GM21381 (cell line): Measurements from ENCODE around the gene UGT1A10.
"Not testable (repeated sequence)": the region's sequence is repeated elsewhere in the genome, so short reads cannot be mapped to it uniquely, and the experiment has no call there.

Source experiments
- ATAC-seq: cut with Tn5 transposase; IDR thresholded peaks from one replicate; pipeline ENCODE4 v1.9.1; 2021; ENCODE audit warnings: mild to moderate bottlenecking, moderate library complexity; ENCODE audit not compliant: unreplicated experiment

The UGT1A10 gene

DNA sequence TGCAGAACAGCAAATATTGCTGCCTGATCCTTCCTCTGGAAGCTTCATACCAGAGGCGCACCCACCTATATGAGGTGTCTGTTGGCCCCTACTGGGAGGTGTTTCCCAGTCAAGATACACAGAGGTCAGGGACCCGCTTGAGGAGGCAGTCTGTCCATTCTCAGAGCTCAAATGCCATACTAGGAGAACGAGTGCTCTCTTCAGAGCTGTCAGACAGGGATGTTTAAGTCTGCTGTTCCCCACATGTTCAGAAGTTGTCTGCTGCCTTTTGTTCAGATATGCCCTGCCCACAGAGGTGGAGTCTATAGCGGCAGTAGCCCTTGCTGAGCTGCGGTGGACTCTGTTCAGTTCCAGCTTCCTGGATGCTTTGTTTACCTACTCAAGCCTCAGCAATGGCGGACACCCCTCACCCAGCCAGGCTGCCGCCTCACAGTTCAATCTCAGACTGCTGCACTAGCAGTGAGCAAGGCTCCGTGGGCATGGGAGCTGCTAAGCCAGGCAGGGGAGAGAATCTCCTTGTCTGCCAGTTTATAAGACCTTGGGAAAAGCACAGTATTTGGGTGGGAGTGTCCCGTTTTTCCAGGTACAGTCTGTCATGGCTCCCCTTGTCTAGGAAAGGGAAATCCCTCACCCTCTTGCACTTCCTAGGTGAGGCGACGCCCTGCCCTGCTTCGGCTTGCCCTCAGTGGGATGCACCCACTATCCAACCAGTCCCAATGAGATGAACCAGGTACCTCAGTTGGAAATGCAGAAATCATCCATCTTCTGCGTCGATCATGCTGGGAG is 100.8 kb downstream of the UGT1A10 start:
- not testable (repeated sequence) for ATAC-seq

DNA sequence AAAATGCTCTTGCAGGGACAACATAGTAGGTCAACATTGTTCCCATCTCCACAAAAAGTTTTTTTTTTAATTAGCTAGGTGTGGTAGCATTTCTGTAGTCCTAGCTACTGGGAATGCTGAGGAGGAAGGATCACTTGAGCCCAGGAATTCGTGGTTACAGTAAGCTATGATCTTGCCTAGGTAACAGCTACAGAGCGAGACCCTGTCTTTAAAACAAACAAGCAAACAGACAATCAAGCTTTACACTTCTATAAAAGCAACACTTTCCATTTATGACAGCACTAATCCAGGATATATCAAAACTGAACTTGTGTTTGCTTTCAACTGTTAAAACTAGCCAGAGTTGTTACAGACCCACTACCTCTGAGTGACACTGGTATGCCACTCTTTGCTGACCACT is 104.6 kb downstream of the UGT1A10 start:
- no peak for ATAC-seq

DNA sequence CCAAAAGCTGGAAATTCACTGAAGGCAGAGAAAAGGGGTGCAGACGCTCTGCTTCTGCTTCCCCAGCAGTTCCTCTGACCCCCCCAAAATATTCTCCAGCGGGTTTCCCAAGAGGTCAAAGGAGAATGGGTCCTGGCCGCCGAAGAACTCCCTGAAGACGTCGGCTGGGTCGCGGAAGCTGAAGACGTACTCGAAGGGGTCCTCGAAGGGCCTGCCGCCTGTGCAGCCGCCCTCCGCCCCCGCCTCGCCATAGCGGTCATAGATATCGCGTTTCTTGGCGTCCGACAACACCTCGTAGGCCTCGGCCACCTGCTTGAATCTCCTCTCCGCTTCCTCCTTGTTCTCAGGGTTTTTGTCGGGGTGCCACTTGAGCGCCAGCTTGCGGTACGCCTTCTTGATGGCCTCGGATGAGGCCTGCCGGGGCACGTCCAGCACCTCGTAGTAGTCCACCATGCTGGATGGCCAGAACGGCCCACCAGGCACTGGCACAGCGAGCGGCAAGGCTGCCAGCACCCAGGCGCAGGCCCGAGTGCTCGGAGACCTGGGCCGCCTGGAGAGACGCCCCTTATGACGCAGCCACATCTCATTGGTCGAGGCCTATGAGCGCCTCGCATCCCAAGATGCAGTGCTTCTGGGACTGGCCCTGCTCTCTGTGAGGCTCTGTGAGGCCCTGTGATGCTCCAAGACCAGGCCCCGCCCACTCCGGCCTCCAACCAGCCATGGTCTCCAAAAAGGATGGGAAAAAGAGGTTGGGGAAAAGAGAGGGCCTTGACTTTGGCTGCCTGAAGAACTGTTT is 107.4 kb downstream of the UGT1A10 start:
- no peak for ATAC-seq

- ATAC-seq, result no peak
These were observed 109.0 kb downstream of the UGT1A10 start for GRCh38 chr2:233745073-233745755.

DNA sequence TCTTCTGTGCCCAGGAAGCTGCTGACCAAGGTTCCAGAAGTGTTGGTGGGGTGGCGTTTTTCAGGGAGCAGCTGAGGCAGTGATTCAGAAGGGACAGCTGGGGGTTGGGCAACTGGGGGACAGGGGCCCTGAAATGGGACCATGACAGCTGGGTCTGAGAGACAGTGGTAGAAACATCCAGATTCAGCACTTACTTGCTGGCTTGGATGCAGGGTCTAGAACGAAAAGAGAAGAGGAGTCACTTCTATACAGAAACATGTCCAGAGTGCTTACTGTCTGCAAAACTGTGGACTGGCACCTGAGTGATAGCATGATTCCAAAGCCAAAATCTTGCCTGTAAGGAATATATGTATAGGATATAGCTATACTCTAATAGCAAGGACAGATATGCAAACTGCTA is 109.6 kb downstream of the UGT1A10 start:
- not testable (repeated sequence) for ATAC-seq

DNA sequence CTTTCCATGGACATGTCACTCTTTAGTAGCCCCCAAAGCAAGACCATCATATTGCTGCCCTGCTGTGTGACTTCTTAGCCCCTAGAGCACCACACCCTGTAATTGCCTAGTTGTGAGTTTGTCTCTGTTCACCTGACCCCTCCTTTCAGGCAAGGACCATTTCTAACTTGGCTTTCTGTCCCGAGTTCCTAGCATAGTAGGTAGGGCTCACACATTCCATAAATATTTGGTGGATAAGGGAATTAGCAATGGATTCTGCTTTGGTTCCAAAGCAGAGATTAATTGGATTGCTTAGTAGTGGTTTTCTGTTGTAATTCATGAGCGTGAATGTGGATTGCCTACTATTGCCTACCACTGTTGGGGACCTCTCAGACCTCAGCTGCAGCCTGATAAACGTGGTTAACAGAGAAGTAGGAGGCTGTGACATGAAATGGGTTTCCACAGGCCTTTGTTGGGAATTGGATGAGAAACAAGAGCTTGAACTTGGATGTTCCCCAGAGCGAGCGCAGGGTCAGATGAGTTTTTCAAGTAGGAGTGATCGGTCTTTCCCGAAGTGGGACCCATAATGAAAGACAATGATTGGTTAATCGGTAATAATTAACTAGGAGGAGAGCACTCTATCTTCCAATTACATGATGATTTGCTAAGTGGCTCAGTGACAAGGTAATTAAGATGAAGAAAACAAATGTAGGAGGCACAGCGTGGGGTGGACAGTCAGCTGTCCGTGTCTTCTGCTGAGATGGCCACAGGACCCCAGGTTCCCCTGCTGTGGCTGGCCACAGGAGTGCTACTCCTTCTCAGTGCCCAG is 110.4 kb downstream of the UGT1A10 start:
- ATAC-seq, result no peak

- no peak for ATAC-seq
These were observed 111.0 kb downstream of the UGT1A10 start for GRCh38 chr2:233747283-233747544.

GRCh38 chr2:233750689-233751088 is 114.4 kb downstream of the UGT1A10 start:
- ATAC-seq, result not testable (repeated sequence)

DNA sequence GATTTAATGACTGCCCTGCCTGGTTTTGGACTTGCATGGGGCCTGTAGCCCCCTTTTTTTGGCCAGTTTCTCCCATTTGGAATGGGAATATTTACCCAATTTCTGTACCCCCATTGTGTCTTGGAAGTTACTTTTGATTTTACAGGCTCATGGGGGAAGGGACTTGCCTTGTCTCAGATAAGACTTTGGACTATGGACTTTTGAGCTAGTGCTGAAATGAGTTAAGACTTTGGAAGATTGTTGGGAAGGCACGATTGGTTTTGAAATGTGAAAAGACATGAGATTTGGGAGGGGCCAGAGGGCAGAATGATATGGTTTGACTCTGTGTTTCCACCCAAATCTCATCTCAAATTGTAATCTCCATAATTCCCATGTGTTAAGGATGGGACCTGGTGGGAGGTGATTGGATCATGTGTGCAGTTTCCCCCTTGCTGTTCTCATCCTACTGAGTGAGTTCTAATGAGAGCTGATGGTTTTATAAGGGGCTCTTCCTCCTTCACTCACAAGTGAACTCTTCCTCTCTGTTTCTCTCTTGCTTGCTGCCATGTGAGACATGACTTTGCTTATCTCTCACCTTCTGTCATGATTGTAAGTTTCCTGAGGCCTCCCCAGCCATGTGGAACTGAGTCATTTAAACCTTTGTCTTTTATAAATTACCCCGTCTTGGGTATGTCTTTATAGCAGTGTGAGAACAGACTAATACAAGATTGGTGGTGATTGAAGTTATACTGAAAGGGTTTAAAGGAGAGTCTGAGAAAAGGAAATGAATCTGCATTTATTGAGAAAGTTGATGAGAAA is 115.2 kb downstream of the UGT1A10 start:
- not testable (repeated sequence) for ATAC-seq

GRCh38 chr2:233754872-233755611 is 118.8 kb downstream of the UGT1A10 start:
- ATAC-seq, result no peak

DNA sequence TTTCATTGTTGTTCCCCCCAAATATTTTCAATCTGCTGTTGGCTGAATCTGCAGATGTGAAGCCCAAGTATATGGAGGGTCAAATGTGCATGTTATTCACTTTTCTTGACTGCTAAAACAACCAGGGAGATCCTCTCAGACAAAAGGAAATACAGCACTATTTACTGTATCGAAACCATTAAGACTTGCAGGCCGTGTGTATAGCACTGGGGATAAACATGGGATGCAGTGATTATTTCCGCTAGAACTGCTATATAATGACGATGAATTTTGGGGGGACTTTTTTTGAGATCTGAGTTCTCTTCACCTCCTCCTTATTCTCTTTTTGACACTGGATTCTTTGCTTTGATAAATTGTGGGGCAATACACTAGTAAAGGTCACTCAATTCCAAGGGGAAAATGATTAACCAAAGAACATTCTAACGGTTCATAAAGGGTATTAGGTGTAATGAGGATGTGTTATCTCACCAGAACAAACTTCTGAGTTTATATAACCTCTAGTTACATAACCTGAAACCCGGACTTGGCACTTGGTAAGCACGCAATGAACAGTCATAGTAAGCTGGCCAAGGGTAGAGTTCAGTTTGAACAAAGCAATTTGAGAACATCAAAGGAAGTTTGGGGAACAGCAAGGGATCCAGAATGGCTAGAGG is 120.3 kb downstream of the UGT1A10 start:
- ATAC-seq, result no peak

GRCh38 chr2:233758141-233758540 is 121.9 kb downstream of the UGT1A10 start:
- ATAC-seq, result no peak

DNA sequence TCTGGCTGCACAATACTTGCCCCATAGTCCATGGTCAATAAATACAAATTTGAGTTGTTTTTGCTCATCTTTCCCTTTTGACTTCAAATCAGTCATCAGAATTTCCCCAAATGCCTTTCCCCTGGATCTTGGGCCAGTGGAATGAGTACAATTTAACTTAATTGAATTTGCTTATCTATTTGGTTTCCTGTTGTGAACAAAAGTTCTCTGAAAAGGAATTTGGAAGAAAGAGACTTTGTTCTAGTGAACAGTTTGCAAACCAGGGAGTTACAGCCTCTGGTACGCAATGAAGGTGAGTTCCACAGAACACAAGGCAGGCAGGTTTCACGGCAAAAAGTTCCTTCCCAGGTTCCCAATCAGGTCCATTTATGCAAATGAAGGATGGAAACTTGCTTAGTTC is 122.6 kb downstream of the UGT1A10 start:
- no peak for ATAC-seq

DNA sequence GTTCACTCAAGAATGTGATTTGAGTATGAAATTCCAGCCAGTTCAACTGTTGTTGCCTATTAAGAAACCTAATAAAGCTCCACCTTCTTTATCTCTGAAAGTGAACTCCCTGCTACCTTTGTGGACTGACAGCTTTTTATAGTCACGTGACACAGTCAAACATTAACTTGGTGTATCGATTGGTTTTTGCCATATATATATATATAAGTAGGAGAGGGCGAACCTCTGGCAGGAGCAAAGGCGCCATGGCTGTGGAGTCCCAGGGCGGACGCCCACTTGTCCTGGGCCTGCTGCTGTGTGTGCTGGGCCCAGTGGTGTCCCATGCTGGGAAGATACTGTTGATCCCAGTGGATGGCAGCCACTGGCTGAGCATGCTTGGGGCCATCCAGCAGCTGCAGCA is 123.8 kb downstream of the UGT1A10 start, which contains the start of gene UGT1A1:
TSS of gene UGT1A1 (plus strand) at position 228 of the 400 bp plus-strand sequence. CDS start at position 246, 18 bp downstream.
- no peak for ATAC-seq

DNA sequence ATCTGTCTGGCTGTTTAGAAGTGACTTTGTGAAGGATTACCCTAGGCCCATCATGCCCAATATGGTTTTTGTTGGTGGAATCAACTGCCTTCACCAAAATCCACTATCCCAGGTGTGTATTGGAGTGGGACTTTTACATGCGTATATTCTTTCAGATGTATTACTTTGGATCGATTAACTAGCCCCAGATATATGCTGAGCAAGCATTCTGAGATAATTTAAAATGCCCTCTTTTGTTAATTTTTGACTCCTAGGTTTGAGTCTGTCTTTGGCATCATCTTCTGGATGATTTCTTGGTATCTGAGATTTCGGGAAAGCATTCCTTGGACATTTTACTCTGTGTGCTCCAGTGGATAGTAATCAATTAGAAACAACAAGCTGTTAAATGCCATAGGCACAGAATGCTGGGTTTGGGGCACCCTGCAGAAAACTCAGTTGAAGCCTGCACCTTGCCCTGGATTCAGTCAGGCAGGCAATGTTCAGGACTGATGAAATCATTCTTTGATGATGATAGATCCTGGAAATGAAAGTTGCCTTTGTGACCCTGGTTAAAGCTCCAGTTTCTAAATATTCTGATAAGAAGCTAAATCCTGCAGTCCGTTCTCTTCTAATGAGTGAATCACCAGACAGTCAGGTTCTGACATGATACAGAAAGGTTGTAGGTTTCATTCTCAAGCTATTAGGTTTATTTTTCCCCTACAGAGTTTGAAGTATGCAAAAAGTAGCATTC is 125.0 kb downstream of the UGT1A10 start:
- no peak for ATAC-seq

DNA sequence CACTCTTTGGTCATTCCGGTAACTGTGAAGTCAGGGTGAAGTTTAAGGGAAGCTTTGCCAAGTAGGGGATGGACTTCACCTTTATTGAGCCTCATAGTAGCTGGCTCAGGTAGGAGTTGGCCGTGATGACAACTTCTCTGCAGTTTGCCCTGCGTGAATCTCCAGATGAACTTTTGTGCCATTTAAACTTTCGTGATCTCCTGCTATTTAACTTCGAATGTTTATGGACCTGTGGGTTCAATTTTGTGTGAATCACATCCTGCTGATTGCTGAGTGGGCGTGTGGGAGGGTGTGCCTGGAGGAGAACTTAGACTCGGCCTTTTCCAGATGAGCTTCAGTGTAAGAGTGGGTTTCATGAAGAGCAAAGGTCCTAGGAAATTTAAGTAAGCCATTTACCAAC is 128.0 kb downstream of the UGT1A10 start:
- no peak for ATAC-seq

DNA sequence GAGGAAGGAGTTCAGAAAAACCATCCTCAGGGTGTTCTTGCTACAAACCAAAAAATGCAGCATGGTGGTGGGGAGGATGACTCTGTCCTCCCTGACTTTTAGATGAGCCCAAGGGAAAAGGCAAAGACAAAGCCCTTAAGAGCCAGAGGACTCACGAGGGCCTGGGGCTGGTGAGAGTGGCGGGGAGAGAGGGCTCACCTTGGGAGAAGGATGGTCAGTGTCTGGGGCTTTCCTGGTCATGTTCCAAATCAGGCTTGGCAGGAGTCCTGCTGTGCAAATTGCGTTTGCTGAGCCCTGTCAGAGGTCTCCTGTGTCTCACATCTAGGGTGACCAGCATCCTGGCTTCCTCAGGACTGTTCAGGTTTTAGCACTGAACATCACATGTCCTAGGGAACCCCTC is 128.5 kb downstream of the UGT1A10 start:
- no peak for ATAC-seq

GRCh38 chr2:233766416-233766815 is 130.2 kb downstream of the UGT1A10 start:
- no peak for ATAC-seq
